HG03460 (cell line): ENCODE data around the gene FGD6.
"Not testable (repeated sequence)": the region's sequence is repeated elsewhere in the genome, so short reads cannot be mapped to it uniquely, and the experiment has no call there.

Experiments used
- ATAC-seq: cut with Tn5 transposase; IDR thresholded peaks from one replicate; pipeline ENCODE4 v1.9.1; 2021; ENCODE audit not compliant: unreplicated experiment

FGD6 gene

DNA sequence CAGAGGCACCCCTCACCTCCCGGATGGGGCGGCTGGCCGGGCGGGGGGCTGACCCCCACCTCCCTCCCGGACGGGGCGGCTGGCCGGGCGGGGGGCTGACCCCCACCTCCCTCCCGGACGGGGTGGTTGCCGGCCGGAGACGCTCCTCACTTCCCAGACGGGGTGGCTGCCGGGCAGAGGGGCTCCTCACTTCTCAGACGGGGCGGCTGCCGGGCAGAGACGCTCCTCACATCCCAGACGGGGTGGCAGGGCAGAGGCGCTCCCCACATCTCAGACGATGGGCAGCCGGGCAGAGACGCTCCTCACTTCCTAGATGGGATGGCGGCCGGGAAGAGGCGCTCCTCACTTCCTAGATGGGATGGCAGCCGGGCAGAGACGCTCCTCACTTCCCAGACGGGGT is 18.4 kb upstream of the FGD6 start:
- ATAC-seq = not testable (repeated sequence)

DNA sequence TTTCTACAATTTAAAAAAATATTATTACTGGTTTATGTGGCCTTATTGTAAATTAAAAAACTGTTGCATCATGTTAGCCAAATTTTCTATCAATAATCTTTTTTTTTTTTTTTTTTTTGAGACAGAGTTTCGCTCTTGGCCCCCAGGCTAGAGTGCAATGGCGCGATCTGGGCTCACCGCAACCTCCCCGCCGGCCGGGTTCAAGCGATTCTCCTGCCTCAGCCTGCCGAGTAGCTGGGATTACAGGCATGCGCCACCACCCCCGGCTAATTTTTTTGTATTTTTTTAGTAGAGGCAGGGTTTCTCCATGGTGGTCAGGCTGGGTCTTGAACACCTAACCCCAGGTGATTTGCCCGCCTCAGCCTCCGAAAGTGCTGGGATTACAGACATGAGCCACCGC is 16.9 kb upstream of the FGD6 start:
- ATAC-seq = not testable (repeated sequence)

DNA sequence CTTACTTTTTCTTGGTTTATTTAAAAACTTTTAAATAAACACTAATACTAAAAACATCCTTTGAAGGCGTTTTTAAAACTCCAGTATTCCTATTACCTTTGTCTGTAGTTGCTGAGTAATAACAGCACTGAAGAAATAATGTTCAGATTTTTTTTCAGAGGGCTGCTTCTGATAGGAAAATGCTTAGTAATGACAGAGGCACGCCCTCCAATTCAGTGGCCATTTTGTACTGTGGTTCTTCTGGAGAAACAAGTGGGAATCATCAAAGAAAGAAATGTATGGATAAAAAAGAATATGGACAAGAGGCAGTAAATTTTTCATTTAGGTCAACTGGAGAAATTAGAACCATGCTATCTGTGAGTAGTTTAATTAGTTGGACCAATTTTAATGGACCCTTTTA is 13.9 kb upstream of the FGD6 start:
- no peak for ATAC-seq

DNA sequence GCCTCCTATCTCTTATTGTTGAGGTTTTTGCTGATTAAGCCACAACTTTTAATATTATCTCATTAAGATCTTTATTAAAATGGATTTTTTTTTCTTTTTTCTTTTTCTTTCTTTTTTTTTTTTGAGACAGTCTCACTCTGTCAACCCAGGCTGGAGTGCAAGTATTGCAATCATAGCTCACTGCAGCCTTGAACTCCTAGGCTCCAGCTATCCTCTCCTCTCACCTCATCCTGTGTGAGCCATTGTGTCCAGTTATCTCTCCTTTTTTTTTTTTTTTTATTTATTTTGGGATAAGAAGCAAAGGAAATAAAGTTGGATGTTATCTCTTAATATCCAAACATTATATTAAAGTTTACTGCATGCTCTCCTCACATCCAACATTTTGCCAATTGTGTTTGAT is 13.0 kb upstream of the FGD6 start:
- ATAC-seq = no peak

DNA sequence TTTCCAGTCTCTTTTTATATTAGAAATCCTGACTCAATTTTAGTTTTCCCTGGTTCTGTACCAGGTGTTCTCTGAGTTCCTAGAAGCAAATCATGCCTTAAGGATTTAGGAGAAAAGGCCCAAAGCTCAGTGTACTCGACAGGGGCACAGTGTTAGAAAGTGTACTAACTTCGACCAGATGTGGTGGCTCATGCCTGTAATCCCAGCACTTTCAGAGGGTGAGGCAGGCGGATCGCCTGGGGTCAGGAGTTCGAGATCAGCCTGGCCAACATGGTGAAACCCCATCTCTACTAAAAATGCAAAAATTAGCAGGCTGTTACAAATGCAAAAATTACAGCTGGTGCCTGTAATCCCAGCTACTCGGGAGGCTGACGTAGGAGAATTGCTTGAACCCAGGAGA is 12.4 kb upstream of the FGD6 start:
- no peak for ATAC-seq

DNA sequence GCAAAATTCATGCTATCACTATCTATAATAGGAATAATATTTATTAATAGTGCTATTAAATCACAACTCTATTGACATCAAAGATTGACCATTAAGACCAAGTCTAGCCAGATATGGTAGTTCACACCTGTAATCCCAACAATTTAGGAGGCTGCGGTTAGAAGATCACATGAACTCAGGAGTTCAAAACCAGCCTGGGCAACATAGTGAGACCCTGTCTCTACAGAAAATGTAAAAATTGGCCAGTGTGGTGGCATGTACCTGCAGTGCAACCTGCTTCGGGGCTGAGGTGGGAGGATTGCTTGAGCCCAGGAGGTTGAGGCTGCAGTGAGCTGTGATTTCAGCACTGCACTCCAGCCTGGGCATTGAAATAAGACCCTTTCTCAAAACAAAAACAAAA is 11.3 kb upstream of the FGD6 start:
- no peak for ATAC-seq

DNA sequence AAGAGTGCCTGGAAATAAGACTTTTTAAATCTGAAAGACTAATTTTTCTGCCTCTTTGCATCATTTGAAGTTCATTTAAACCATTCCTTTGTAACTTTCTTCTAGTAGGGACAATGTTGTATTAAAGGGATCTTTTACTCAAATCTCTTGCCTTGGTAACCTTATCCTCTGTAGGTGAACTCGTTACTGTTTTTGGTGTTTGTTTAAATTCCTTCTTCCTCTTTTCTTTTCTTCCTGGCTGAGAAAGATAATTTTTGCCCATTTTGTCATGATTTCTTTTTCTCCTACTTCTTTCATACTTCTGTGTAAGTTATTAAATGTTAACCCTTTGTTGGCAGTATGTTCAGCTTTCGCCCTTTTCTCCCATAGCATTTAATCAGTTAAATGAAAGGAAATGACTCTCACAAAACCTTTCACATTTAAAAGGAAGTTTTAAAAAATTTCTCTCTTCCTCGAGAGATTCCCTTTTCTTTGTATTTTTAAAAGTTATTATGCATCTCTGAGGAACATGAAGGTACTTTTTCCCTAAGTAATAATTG is 10.6 kb upstream of the FGD6 start:
- ATAC-seq = no peak

DNA sequence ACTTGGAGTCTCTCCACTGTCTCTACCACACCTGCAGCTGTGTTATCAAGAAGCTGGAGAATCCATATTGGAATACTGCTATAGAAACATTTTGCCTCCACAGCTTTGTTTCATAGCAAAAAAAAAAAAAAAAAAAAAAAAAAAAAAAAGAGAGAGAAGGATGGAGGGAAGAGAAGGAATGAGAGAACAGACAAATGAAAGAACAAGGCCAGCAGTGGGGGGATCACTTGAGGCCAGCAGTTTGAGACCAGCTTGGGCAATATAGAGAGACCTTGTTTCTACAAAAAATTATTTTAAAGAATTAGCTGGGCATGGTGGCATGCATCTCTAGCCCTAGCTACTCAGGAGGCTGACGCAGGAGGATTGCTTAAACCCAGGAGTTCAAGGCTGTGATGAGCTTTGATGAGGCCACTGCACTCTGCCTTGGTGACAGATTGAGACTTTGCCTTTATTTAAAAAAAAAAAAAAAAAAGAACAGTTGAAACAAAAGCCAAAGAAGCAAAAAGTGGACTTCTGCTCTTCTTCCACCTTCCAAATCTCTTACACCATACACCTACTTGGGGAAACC is 8.5 kb upstream of the FGD6 start:
- no peak for ATAC-seq

DNA sequence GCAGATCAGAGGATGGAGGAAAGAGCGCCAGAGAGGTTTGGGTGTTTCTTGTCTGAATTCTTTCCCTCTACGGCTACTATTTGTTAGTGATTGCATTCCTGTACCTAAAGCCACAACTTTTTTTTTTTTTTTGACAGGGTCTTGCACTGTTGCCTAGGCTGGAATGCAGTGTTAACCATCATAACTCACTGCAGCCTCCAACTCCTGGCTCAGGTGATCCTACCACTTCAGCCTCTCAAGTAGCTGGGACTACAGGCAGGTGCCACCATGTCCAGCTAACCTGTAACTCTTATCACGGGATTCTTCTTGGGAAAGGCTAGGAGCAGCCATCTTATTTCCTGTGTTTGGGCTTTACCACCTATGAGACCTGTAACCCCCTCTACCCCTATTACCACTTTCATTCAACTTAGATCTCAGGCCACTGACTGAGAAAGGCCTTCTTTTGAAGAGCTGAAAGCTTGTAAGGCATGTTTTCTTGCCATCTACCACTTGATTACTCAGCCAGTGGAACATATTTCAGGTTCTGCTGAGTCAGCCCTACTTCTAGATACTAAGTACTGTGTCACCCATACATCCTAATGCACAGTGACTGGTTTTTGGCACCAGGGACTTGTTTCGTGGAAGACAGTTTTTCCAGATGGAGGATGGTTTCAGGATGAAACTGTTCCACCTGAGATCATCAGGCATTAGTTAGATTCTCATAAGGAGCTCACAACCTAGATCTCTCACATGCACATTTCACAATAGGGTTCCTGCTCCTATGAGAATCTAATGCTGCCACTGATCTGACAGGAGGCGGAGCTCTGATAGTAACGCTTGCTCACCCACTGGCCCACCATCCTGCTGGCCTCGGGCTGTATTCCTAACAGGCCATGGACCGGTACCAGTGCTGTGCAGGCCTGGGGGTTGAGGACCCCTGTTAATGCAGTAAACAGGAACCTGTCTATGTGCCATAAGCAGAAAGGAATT is 7.2 kb upstream of the FGD6 start:
- no peak for ATAC-seq

DNA sequence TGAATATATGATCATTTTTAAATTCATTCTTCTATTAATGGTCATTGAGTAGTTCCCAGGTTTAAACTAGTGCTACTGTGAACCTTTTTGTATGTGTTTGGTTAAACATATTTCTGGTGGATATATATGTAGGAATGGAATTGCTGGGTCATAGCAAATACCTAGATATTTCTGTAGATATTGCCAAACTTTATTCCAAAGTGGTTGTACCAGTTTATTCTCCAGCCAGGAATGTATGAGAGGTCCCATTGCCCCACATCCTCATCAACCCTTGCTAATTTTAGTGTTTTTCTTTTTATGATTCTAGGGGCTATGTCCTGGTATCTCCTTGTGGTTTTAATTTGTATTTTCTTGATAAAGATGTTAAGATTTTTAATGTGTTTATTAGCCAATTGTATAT is 3.5 kb upstream of the FGD6 start:
- no peak for ATAC-seq

DNA sequence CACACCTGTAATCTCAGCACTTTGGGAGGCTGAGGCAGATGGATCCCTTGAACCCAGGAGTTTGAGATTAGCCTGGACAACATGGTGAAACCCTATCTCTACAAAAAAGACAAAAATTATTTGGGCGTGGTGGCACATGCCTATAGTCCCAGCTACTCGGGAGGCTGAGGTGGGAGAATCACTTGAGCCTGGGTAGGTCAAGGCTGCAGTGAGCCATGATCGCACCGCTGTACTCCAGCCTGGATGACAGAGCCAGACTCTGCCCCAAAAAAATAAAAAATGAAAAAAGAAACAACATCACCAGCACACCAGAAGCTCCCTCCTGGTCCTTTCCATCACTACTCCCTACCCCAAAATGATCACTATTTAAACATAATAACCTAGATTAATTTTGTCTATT is 2.9 kb upstream of the FGD6 start:
- no peak for ATAC-seq

DNA sequence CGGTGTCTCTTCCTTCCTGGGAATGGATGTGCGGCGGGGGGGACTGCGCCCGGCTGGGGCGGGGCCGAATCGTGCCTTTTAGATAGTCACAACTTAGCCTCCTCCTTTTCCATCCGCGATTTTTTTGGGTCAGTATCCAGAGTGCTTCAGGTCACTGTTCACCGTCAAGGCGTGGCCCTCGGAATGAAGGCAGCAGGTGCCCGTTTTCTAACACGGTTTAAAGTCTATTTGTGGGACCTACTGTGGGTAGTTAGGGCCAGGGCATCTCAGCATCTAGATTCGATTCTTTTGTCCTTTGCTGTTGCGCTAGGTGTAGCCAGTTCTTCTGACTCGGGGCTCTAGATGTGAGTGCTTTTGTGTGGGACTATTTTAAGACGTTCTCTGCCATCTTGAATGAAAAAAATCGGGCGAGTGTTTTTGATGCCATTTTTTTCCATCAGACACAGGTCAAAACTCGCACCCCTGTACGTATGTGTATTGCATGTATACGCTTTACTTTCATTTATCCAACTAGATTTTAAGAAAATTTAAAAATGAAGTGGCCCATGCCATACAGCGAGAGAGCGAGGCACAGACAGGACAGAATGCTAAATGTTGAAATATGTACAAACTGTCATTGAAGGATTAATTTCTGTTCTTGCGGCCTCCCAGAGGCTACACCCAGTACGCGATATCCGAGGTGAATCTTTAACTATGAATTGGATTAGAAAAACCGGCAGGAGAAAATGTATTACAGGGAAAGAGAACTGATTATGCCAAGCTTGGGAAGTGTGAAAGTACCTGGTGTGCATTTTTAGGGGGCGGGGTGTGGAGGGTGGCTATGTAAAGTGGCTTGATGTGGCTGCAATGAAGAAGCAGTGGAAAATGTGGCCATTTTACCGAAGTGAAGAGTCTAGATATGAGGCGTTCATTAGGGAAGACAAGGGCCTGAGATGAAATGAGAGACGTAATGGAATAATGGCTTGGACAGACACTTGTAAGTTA is 1.2 kb upstream of the FGD6 start:
- peak; percentile 10 for ATAC-seq

DNA sequence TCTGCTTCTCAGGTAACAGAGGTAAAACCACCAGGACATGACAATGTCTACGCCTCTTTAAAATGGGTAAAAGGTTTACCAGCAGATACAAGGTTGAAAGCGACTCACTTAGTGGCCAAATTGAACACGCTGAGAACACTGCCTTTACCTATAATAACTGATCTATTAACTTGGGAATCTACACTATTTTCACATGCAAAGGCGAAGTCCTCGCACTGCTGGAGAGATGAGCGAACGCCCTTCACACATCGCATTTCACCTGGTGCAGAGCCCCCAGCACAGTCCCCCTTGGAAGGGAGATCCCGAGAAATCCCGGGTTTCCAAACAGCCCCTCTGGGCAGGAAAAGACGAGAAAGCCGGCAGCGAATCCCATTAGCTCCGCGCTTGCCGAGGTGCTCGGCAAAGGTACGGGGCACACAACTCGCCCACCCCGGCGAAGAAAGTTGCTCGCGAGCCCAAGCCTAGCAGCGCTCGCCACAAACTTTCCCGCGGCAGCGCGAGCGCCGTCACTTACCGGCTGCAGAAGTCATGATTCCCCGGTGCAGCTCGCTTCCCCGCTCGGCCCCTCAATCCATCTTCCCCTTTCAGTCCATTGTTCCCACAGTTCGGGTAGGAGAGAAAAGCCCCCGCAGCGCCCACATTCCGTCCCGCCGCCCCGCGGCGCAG is 423 bp downstream of the FGD6 start:
- peak; percentile 18 for ATAC-seq

DNA sequence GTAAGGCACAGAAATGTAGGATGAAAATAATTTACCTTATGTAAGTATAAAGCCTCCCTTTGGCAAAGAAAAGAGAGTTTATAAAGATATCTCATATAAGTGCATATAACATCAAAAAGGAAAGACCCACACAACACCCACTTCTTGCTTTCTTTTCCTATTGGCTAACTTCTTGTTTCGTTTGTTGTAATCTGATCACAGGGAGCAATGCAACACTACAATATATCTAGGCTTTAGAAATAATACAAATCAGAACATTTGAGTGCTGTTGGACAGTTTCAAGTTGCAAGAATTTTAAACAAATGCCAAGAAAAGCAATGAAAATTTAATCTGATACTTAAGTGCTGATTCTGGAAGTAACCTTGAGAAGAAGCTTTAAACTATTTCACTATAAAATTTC is 1.3 kb downstream of the FGD6 start:
- ATAC-seq = no peak

DNA sequence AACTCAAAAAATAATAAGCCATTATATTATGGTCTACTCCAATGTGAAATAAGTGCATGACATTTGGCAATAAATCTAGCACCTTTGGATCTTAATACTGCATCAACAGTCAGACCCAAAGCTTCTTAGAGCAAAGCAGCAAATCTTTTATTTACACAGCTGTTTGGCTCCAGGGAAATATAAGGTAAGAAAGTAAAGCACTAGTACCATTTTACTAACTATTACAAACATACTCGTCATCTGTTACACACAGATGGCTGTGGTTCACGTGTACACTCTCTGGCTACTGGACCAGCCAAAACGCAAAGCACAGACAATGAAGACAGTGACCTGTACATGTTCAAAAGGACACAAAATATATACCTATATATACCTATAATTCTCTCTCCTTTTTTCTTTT is 2.8 kb downstream of the FGD6 start:
- no peak for ATAC-seq

DNA sequence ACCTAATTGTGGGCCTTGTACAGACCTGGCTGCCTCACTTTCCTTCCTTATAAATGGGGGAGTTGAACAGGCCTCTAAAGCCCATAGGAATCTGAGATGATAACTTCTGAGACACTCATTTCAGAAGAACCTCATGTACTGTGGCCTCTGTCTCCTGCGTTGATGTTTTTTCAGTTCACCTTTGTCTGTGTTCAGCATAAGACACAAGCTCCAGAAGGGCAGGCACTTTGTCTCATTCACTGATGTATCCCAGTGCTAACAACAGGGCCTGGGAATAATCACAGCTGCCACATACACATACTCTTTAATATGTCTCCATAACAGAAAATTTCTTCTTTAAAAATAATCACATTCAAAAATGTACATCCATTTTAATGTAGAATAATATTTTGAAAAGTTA is 3.3 kb downstream of the FGD6 start:
- ATAC-seq = no peak

DNA sequence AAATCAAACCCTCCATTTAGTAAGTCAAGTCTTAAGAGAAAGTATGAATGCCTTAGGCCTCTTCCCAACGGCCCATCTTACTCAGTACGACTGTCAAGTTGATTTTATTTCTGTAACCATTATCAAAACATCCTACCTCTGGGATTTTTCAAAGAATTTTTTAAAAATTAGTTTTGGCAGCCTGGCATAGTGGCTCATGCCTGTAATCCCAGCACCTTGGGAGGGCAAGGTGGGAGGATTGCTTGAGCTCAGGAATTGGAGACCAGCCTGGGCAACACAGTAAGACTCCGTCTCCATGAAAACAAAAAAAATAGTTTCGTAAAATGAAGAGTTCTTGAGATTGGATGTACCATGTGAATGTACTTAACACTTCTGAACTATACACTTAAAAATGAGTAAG is 4.1 kb downstream of the FGD6 start:
- no peak for ATAC-seq

DNA sequence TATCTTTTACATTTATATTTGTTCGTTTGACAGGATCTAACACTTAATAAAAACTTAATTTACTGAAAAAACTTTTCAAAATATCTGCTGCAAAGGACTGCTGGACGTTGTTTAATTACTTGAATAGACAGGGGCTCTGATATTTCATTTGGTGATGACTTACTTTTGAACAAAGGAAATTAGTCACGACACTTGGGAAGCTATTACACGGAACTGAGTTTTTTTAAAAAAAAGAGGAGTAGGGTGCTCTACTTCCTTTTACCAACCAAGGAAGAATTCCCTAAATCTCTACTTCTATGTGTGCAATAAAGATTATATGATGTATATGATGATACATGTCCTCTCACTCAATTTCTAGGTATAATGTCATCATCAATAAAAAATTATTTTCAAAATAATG is 4.7 kb downstream of the FGD6 start:
- ATAC-seq = no peak

DNA sequence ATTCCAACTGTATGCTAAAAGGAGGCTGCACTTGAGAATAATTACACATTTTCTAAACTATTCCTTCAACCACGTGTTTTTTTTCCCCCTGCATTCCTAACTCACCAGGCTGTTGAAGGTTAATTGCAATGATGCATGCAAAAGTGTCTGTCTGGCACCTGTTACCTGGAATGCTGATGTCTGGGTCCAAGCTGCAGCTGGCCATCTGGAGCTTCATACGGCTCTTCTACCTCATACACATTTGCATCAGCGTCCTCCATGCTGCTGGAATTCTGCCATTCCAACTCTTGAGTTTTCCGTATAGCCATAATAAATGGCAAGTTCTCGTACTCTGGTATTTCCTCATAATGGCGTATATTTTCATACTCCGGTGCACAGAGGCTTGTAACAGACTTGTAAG is 8.6 kb downstream of the FGD6 start:
- ATAC-seq = no peak

DNA sequence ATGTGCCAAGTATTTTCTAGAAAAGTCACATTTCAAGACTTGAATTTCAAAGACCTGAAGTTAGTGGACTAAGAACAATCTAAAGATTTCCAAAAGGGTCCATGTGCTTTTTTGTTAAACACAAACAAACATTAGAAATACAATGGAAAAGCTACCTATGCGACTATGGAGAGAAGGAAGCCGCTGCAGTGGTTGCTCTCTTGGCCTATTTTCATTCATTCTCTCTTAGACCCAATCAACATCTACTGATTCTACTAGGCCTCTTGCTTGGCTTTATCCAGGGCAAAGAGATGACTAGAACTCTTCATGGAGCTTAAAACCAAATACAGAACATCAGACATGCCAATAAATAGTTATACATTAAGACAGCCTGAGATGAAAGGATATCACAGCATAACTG is 9.9 kb downstream of the FGD6 start:
- ATAC-seq = no peak

DNA sequence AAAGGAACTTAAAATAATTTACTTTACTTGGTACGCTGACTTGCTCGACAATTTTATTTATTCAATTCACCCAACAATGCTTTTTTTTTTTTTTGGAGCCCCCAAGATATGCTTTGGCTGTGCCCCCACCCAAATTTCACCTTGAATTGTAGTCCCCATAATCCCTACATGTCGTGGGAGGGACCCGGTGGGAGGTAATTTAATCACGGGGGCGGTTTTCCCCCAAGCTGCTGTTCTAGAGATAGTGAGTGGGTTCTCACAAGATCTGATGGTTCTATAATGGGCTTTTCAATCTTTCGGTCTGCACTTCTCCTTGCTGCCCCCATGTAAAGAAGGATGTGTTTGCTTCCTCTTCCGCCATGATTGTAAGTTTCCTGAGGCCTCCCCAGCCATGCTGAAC is 10.4 kb downstream of the FGD6 start:
- no peak for ATAC-seq
